HepG2 (cell line): ENCODE measurements around the gene CDX1. TPM values are rescaled to one million over a fixed set of nuclear protein-coding genes. Genes with fewer than 3 reads are reported as not detected.
A peak's percentile ranks its signal among the peaks of the same experiment; 100 is the strongest.

ENCODE experiments used
- ATAC-seq: fragments of 200-7000 bp; cut with Tn5 transposase; 3 replicates; pipeline ENCODE4 v1.9.1; 2020; ENCODE audit warnings: mild to moderate bottlenecking, moderate library complexity
- BruUV-seq: library from RNA; stranded (reverse); fragments of 400-500 nt; replicated peaks from 2 replicates; lab custom pipeline; 2021; lab: Mats Ljungman, UMichigan
- CTCF ChIA-PET: fragments of 300-600 bp; formaldehyde crosslinking; extraction: SDS; loops from one replicate; lab custom pipeline; 2021; ENCODE audit warnings: low total read pairs, inconsistent platforms, low intra/inter-chr PET ratio; lab: Yijun Ruan, JAX
- POLR2A ChIA-PET: fragments of 350-600 bp; sonication (Branson Sonifier 250); formaldehyde crosslinking; loops from one replicate; lab custom pipeline; 2020; ENCODE audit warnings: antibody characterized with exemption, inconsistent platforms; lab: Yijun Ruan, JAX
- DNase-seq: peaks from one replicate; pipeline ENCODE4 v3.0.0-alpha.2; 2015; ENCODE audit warnings: low spot score
- FAIRE-seq: peaks from 3 replicates; lab custom pipeline; 2011; peaks lifted over from hg19 to GRCh38; lab: Jason Lieb, UNC
- H2AFZ ChIP-seq: one replicate; pipeline ENCODE4 v1.6.1; 2011; ENCODE audit warnings: low read length, inconsistent platforms
- H3K27ac ChIP-seq: fragments of 300-600 bp; 3 replicates; pipeline ENCODE4 v1.8.0; 2011; ENCODE audit warnings: mixed run types, mild to moderate bottlenecking, mixed read lengths, low read length, inconsistent platforms; ENCODE audit not compliant: insufficient read depth; ENCODE audit errors: extremely low read length
- H3K27me3 ChIP-seq, 2 experiments: fragments of 200-600 bp in 1 of 2; 2 replicates in 1 of 2; 3 replicates in 1 of 2; pipeline versions ENCODE4 v1.6.0 to v1.8.0; 2011; ENCODE audit warnings: low read length in 2 of 2, mild to moderate bottlenecking in 2 of 2, moderate library complexity in 2 of 2, inconsistent platforms in 1 of 2; ENCODE audit not compliant: insufficient read depth in 2 of 2, control insufficient read depth in 1 of 2
- H3K36me3 ChIP-seq, 2 experiments: fragments of 200-600 bp in 1 of 2; replicated peaks in 1 of 2; 2 replicates in 1 of 2; 3 replicates in 1 of 2; pipeline versions ENCODE4 v1.5.1 to v1.8.0; 2011; ENCODE audit warnings: low read length in 2 of 2, inconsistent platforms in 1 of 2; ENCODE audit not compliant: insufficient read depth in 2 of 2, control insufficient read depth in 1 of 2
- H3K4me1 ChIP-seq: 2 replicates; pipeline ENCODE4 v1.5.1; 2012; ENCODE audit warnings: low read length, inconsistent platforms; ENCODE audit not compliant: insufficient read depth
- H3K4me2 ChIP-seq: 2 replicates; pipeline ENCODE4 v1.6.0; 2011; ENCODE audit warnings: low read depth, low read length, inconsistent platforms
- H3K4me3 ChIP-seq, 3 experiments: fragments of 200-600 bp in 1 of 3; sonication (generic), shearing (Covaris generic) in 1 of 3; replicated peaks in 1 of 3; 2 replicates each; pipeline ENCODE4 v1.5.1; 2011 to 2016; ENCODE audit warnings: low read length in 3 of 3, inconsistent platforms in 2 of 3, low read depth in 2 of 3, mild to moderate bottlenecking in 2 of 3, control low read depth in 1 of 3, mixed read lengths in 1 of 3; ENCODE audit not compliant: insufficient read depth in 1 of 3
- H3K79me2 ChIP-seq: one replicate; pipeline ENCODE4 v1.6.1; 2011; ENCODE audit warnings: low read length, inconsistent platforms; ENCODE audit not compliant: insufficient read depth
- H3K9ac ChIP-seq: 2 replicates; pipeline ENCODE4 v1.6.0; 2011; ENCODE audit warnings: mild to moderate bottlenecking, low read depth, low read length, inconsistent platforms; ENCODE audit not compliant: insufficient read depth
- H3K9me3 ChIP-seq: 2 replicates; pipeline ENCODE4 v1.5.1; 2012; ENCODE audit warnings: mild to moderate bottlenecking, low read length
- H4K20me1 ChIP-seq: 2 replicates; pipeline ENCODE4 v1.6.0; 2011; ENCODE audit warnings: inconsistent platforms, mild to moderate bottlenecking, low read length, moderate library complexity; ENCODE audit not compliant: insufficient read depth
- ETV5 ChIP-seq: IDR thresholded peaks from 2 replicates; pipeline ENCODE4 v1.6.1; 2018; ENCODE audit warnings: missing biosample characterization, missing genetic modification reagents, inconsistent platforms, borderline replicate concordance
- MED1 ChIP-seq: sonication (generic); formaldehyde crosslinking; IDR thresholded peaks from 2 replicates; pipeline ENCODE4 v1.4.0; 2020; ENCODE audit warnings: missing genetic modification reagents
- NR2C2 ChIP-seq: sonication (generic); formaldehyde crosslinking; IDR thresholded peaks from 2 replicates; pipeline ENCODE4 v1.4.0; 2020; ENCODE audit warnings: missing genetic modification reagents, mild to moderate bottlenecking, moderate library complexity, borderline replicate concordance
- PHF21A ChIP-seq: sonication (generic); formaldehyde crosslinking; IDR thresholded peaks from 2 replicates; pipeline ENCODE4 v1.5.0; 2020; ENCODE audit warnings: mild to moderate bottlenecking, missing genetic modification reagents
- TARDBP ChIP-seq: sonication (generic); formaldehyde crosslinking; IDR thresholded peaks from 2 replicates; pipeline ENCODE4 v1.8.0; 2022; ENCODE audit warnings: mild to moderate bottlenecking, missing genetic modification reagents
- ZBTB38 ChIP-seq: sonication (generic); formaldehyde crosslinking; IDR thresholded peaks from 2 replicates; pipeline ENCODE4 v1.5.1; 2020; ENCODE audit warnings: mild to moderate bottlenecking, missing genetic modification reagents
- ZNF232 ChIP-seq: sonication (generic); formaldehyde crosslinking; IDR thresholded peaks from 2 replicates; pipeline ENCODE4 v1.4.0; 2020; ENCODE audit warnings: missing genetic modification reagents, borderline replicate concordance
- ZNF430 ChIP-seq: sonication (generic); formaldehyde crosslinking; IDR thresholded peaks from 2 replicates; pipeline ENCODE4 v1.9.0; 2021; ENCODE audit warnings: mild to moderate bottlenecking, missing genetic modification reagents
- ZNF552 ChIP-seq: sonication (generic); formaldehyde crosslinking; IDR thresholded peaks from 2 replicates; pipeline ENCODE4 v1.9.0; 2022; ENCODE audit warnings: missing genetic modification reagents, mild to moderate bottlenecking, borderline replicate concordance
- ZNF879 ChIP-seq: sonication (generic); formaldehyde crosslinking; IDR thresholded peaks from 2 replicates; pipeline ENCODE4 v1.8.1; 2023; ENCODE audit warnings: missing genetic modification reagents
- WGBS: methylation state at CpG from one replicate; pipeline ENCODE4 v1.1.6; 2017; ENCODE audit warnings: low lambda C conversion rate; 5-methylcytosine and 5-hydroxymethylcytosine counted together
- in situ Hi-C: cut with HindIII; loops from 2 replicates; pipeline ENCODE4 v1.10.0; 2017; ENCODE audit warnings: low pct_unique_long_range_greater_than_20kb; ENCODE audit not compliant: extremely low pct_ligation_motif_present
- intact Hi-C: fragments of 100-400 bp; cut with micrococcal nuclease; formaldehyde crosslinking; loops from one replicate; pipeline ENCODE4 v1.10.0; 2022; ENCODE audit not compliant: unreplicated experiment
- polyA plus RNA-seq, 8 experiments: library from polyadenylated mRNA; depleted of rRNA in 3 of 8; stranded (reverse) in 7 of 8; unstranded in 1 of 8; fragments of >200 nt; fragmentation: Illumina TruSeq in 4 of 8; extraction: Trizol in 4 of 8; gene quantifications; 2 replicates each; pipeline versions ENCODE4 v1.2.1 to v1.2.3, GENCODE V29; 2011 to 2016; ENCODE audit warnings: low read depth in 4 of 8, missing spikeins in 1 of 8, mixed read lengths in 1 of 8; ENCODE audit not compliant: insufficient read depth in 1 of 8
- total RNA-seq, 5 experiments: library from RNA; depleted of rRNA; stranded (reverse); fragments of >200 nt; fragmentation: Illumina TruSeq; extraction: Trizol; gene quantifications; 2 replicates each; pipeline ENCODE4 v1.2.3, GENCODE V29; 2016; ENCODE audit warnings: low read depth in 1 of 5
- TF ChIP-seq, protein P1 (sequence below): sonication (generic); formaldehyde crosslinking; IDR thresholded peaks from 2 replicates; pipeline ENCODE4 v1.5.0; 2020; ENCODE audit warnings: mild to moderate bottlenecking, missing genetic modification reagents, borderline replicate concordance
- TF ChIP-seq, protein P2 (sequence below): sonication (generic); formaldehyde crosslinking; IDR thresholded peaks from 2 replicates; pipeline ENCODE4 v1.8.0; 2022; ENCODE audit warnings: missing genetic modification reagents, mild to moderate bottlenecking, inconsistent platforms, borderline replicate concordance

Gene CDX1
- total and polyA plus RNA-seq, 2 of the 13 experiments (the other 11 are each of a cell fraction or from before 2014, with no cell fraction given): not detected

GRCh38 chr5:150140830-150141229 lies 25.7 kb upstream of the CDX1 start:
- FAIRE-seq (no peak), ATAC-seq (no peak), DNase-seq (no peak)
- 87% methylated on average over 8 of the region's 11 CpGs for WGBS
- H3K36me3 ChIP-seq: no peaks in the 10 kb centered on the region
- no peaks in the 10 kb centered on the region for H3K9me3 ChIP-seq
- peaks cover 2% of the 10 kb centered on the region for H3K79me2 ChIP-seq
- BruUV-seq: no TSS peak
- in situ Hi-C loops: no loop called here
- CTCF ChIA-PET: no interaction called here
- no peak overlapping the region for H3K9ac ChIP-seq
- H2AFZ ChIP-seq: no peak overlapping the region
- peaks cover 97% of the 10 kb centered on the region for H3K4me1 ChIP-seq
- H3K27ac ChIP-seq: peak overlapping the region; percentile 65
- intact Hi-C loops: loop anchor here (10.0 kb wide), 1 partner anchor 284 kb away; no protein-coding TSS in a partner anchor
- no peaks in the 10 kb centered on the region for H3K27me3 ChIP-seq
- no peak overlapping the region for H3K4me2 ChIP-seq
- no peak overlapping the region for H3K4me3 ChIP-seq
- peak; percentile 84 for TF ChIP-seq ZBTB38 (CRISPR knock-in tag)
- TF ChIP-seq, protein P1, sequence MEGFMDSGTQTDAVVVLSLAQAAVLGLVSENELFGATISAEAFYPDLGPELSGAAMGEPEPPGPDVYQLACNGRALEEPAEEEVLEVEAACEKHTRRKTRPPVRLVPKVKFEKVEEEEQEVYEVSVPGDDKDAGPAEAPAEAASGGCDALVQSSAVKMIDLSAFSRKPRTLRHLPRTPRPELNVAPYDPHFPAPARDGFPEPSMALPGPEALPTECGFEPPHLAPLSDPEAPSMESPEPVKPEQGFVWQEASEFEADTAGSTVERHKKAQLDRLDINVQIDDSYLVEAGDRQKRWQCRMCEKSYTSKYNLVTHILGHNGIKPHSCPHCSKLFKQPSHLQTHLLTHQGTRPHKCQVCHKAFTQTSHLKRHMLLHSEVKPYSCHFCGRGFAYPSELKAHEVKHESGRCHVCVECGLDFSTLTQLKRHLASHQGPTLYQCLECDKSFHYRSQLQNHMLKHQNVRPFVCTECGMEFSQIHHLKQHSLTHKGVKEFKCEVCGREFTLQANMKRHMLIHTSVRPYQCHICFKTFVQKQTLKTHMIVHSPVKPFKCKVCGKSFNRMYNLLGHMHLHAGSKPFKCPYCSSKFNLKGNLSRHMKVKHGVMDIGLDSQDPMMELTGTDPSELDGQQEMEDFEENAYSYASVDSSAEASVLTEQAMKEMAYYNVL (CRISPR knock-in tag): no peak
- H4K20me1 ChIP-seq: no peaks in the 10 kb centered on the region
- POLR2A ChIA-PET: no interaction called here

DNA sequence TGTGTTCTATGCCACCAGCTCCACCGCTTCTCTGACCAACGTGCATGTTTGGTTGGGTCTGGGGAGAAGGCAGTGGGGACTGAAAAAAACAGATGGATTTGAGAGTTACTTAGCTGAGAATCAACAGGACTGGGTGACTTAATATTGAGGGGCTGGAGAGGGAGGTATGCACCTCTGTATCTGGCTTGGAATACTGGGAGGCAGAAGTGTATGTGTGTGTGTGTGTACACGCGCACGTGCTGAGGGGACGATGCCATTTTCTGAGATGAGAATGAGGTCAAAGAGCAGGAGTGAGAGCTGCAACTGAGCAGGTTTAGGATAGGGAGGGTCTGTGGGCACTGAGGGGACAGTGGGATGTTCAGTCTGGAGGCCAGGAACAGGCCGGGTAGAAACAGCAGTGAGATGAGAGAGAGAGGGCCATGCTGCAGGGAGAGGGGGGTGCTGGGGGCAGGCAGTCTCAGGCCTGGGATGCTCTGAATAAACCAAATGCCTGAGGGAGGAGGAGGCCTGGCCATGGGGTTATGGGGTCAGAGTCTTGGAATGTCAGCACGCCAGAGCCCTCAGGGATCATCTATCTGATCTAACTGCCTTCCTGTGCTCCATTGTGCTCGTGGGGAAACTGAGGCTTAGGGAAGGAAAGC lies 24.9 kb upstream of the CDX1 start:
- peak overlapping the region; percentile 19 for H3K4me2 ChIP-seq
- TF ChIP-seq MED1 (CRISPR knock-in tag) (0 out of 2 replicates have a peak, but pooled peaks have one; percentile 4), ETV5 (CRISPR knock-in tag) (no peak), TARDBP (0 out of 2 replicates have a peak, but pooled peaks have one; percentile 42), PHF21A (peak; percentile 16; the same call in 1 of the 2 replicates), NR2C2 (CRISPR knock-in tag) (0 out of 2 replicates have a peak, but pooled peaks have one; percentile 30), ZNF552 (CRISPR knock-in tag) (0 out of 2 replicates have a peak, but pooled peaks have one; percentile 22), ZNF232 (peak; percentile 15; the same call in 1 of the 2 replicates), ZNF430 (CRISPR knock-in tag) (0 out of 2 replicates have a peak, but pooled peaks have one; percentile 9), ZNF879 (CRISPR knock-in tag) (peak; percentile 56; the same call in 1 of the 2 replicates)
- TF ChIP-seq, protein P2, sequence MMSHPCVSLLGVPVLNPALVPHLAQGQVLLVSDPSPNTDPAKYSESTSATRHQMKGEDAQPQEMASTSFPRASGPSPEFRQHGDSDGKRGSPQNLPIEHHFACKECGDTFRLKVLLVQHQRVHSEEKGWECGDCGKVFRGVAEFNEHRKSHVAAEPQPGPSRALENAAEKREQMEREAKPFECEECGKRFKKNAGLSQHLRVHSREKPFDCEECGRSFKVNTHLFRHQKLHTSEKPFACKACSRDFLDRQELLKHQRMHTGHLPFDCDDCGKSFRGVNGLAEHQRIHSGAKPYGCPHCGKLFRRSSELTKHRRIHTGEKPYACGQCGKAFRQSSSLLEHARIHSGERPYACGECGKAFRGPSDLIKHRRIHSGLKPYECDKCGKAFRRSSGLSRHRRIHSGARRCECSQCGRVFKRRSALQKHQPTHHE (CRISPR knock-in tag): no peak

More for the DNA sequence above, 24.9 kb upstream of the CDX1 start:
- ChIA-PET CTCF (no interaction called here), POLR2A (no interaction called here)
- no TSS peak for BruUV-seq
- Histone ChIP-seq H3K9ac (0 out of 2 replicates have a peak overlapping the region, but pooled peaks have one; percentile 24), H3K79me2 (peaks cover 2% of the 10 kb centered on the region), H3K27ac (peak overlapping the region; percentile 65), H3K27me3 (no peaks in the 10 kb centered on the region), H3K4me3 (peak overlapping the region in 1 of 3 experiments; percentile 11; a peak in 1 of 6 replicates), H3K9me3 (no peaks in the 10 kb centered on the region), H3K36me3 (no peaks in the 10 kb centered on the region), H2AFZ (no peak overlapping the region), H3K4me1 (peaks cover 97% of the 10 kb centered on the region), H4K20me1 (no peaks in the 10 kb centered on the region)
- FAIRE-seq (no peak), DNase-seq (no peak), ATAC-seq (no peak)
- intact Hi-C loops: loop anchor here (10.0 kb wide), 1 partner anchor 283 kb away; no protein-coding TSS in a partner anchor
- in situ Hi-C loops: no loop called here
- 50% methylated on average over 9 of the region's 9 CpGs for WGBS
